ENCODE data around the gene IGSF5.

The IGSF5 gene

GRCh38 chr21:39724944-39725343 lies 20.0 kb upstream of the IGSF5 start:
- no peak overlapping the region for H3K27ac ChIP-seq
- TF ChIP-seq ZFX (IDR thresholded peaks at IDR 0.05; ENCODE audit: borderline replicate concordance) (no peak), CTCF (IDR thresholded peaks at IDR 0.05) (no peak)

- TF ChIP-seq ZFX (IDR thresholded peaks at IDR 0.05; ENCODE audit: borderline replicate concordance) (no peak), CTCF (IDR thresholded peaks at IDR 0.05) (peak; percentile 9; the same call in 1 of the 2 replicates)
- H3K27ac ChIP-seq = no peak overlapping the region
Observed at GRCh38 chr21:39726133-39726532, 18.9 kb upstream of the IGSF5 start.

GRCh38 chr21:39727401-39728120 lies 17.4 kb upstream of the IGSF5 start:
- no peak for TF ChIP-seq CTCF (IDR thresholded peaks at IDR 0.05)
- H3K27ac ChIP-seq = no peak overlapping the region

GRCh38 chr21:39728341-39728740 lies 16.6 kb upstream of the IGSF5 start:
- no peak overlapping the region for H3K27ac ChIP-seq
- TF ChIP-seq CTCF (IDR thresholded peaks at IDR 0.05) = no peak
- no peak for TF ChIP-seq ZFX (IDR thresholded peaks at IDR 0.05; ENCODE audit: borderline replicate concordance)

- no peak for TF ChIP-seq CTCF (IDR thresholded peaks at IDR 0.05)
- H3K27ac ChIP-seq = no peak overlapping the region
Observed at GRCh38 chr21:39730418-39731157, 14.4 kb upstream of the IGSF5 start.

GRCh38 chr21:39736716-39737115 lies 8.3 kb upstream of the IGSF5 start:
- H3K27ac ChIP-seq = no peak overlapping the region
- TF ChIP-seq CTCF (IDR thresholded peaks at IDR 0.05) (no peak), ZFX (IDR thresholded peaks at IDR 0.05; ENCODE audit: borderline replicate concordance) (no peak)

- TF ChIP-seq ZFX (IDR thresholded peaks at IDR 0.05; ENCODE audit: borderline replicate concordance) (no peak), CTCF (IDR thresholded peaks at IDR 0.05) (no peak)
Observed at GRCh38 chr21:39737376-39738000, 7.5 kb upstream of the IGSF5 start.

More at GRCh38 chr21:39737376-39738000, 7.5 kb upstream of the IGSF5 start:
- H3K27ac ChIP-seq = no peak overlapping the region
